Osteocyte (in vitro differentiated cells): ENCODE measurements around the gene HES2. TPM values are rescaled to one million over a fixed set of nuclear protein-coding genes. Genes with fewer than 3 reads are reported as not detected.
A peak's percentile ranks its signal among the peaks of the same experiment; 100 is the strongest.

Experiments used
- DNase-seq: peaks from one replicate; pipeline ENCODE4 v3.0.0; 2021; ENCODE audit warnings: mixed read lengths; ENCODE audit not compliant: unreplicated experiment; ENCODE audit errors: extremely low spot score
- H3K27ac Mint-ChIP-seq: one replicate; pipeline ENCODE4 v1.8.0; 2021; ENCODE audit warnings: mild to moderate bottlenecking, mixed read lengths; ENCODE audit not compliant: unreplicated experiment
- H3K27me3 Mint-ChIP-seq: one replicate; pipeline ENCODE4 v1.8.0; 2021; ENCODE audit warnings: mixed read lengths; ENCODE audit not compliant: unreplicated experiment
- H3K36me3 Mint-ChIP-seq: one replicate; pipeline ENCODE4 v1.8.0; 2021; ENCODE audit warnings: mixed read lengths; ENCODE audit not compliant: unreplicated experiment
- H3K4me1 Mint-ChIP-seq: one replicate; pipeline ENCODE4 v1.8.0; 2021; ENCODE audit warnings: mixed read lengths; ENCODE audit not compliant: unreplicated experiment
- H3K4me3 Mint-ChIP-seq: one replicate; pipeline ENCODE4 v1.8.0; 2021; ENCODE audit warnings: mild to moderate bottlenecking, moderate library complexity, mixed read lengths; ENCODE audit not compliant: unreplicated experiment
- H3K9me3 Mint-ChIP-seq: one replicate; pipeline ENCODE4 v1.8.0; 2021; ENCODE audit warnings: mixed read lengths; ENCODE audit not compliant: unreplicated experiment
- total RNA-seq: library from RNA; stranded (reverse); gene quantifications from 2 replicates; pipeline ENCODE4 v1.2.1, GENCODE V29; 2021
- TF ChIP-seq, protein P1 (sequence below): fragments of 200-600 bp; sonication (generic); IDR thresholded peaks from 2 replicates; pipeline ENCODE4 v1.5.0; 2021; ENCODE audit warnings: antibody characterized with exemption, mild to moderate bottlenecking, moderate library complexity

Gene HES2
- total RNA-seq, 1 donor from 2014 or later = not detected

DNA sequence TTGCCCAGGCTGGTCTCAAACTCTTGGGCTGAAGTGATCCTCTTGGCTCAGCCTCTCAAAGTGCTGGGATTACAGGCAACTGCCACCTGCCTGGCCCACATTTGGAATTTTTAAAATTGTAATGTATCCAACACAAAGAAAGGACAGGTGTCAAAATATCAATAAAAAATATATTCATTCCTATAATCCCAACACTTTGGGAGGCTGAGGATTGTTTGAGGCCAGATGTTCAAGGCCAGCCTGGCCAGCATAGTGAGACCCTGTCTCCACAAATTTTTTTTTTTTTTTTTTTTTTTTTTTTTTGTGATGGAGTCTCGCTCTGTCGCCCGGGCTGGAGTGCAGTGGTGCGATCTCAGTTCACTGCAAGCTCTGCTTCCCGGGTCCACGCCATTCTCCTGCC, 10.0 kb downstream of the HES2 start:
- Mint-ChIP-seq H3K4me3 (no peak overlapping the region), H3K27me3 (peaks cover 54% of the 10 kb centered on the region), H3K4me1 (peaks cover 8% of the 10 kb centered on the region), H3K9me3 (no peaks in the 10 kb centered on the region), H3K36me3 (no peaks in the 10 kb centered on the region), H3K27ac (no peak overlapping the region)
- no peak for DNase-seq
- TF ChIP-seq, protein P1, sequence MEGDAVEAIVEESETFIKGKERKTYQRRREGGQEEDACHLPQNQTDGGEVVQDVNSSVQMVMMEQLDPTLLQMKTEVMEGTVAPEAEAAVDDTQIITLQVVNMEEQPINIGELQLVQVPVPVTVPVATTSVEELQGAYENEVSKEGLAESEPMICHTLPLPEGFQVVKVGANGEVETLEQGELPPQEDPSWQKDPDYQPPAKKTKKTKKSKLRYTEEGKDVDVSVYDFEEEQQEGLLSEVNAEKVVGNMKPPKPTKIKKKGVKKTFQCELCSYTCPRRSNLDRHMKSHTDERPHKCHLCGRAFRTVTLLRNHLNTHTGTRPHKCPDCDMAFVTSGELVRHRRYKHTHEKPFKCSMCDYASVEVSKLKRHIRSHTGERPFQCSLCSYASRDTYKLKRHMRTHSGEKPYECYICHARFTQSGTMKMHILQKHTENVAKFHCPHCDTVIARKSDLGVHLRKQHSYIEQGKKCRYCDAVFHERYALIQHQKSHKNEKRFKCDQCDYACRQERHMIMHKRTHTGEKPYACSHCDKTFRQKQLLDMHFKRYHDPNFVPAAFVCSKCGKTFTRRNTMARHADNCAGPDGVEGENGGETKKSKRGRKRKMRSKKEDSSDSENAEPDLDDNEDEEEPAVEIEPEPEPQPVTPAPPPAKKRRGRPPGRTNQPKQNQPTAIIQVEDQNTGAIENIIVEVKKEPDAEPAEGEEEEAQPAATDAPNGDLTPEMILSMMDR = no peak

DNA sequence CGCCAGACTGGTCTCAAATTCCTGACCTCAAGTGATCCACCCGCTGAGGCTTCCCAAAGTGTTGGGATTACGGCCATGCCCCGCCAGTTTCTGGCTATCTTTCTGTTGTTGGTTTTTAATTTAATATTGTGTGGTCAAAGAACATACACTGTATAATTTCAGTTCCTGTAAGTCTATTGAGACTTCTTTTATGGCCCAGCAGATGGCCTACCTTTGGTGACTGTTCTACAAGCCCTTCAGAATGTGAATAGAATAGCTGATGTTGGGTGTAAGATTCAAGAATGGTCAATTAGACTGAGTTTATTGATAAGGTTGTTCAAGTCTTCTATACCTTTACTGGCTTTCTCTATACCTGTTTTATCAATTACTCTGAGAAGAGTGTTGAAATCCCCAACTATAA, 10.7 kb downstream of the HES2 start:
- Mint-ChIP-seq H3K4me1 (peaks cover 3% of the 10 kb centered on the region), H3K9me3 (no peaks in the 10 kb centered on the region), H3K4me3 (no peak overlapping the region), H3K36me3 (no peaks in the 10 kb centered on the region), H3K27me3 (peaks cover 48% of the 10 kb centered on the region), H3K27ac (no peak overlapping the region)
- TF ChIP-seq, protein P1 = peak; percentile 5
- no peak for DNase-seq

DNA sequence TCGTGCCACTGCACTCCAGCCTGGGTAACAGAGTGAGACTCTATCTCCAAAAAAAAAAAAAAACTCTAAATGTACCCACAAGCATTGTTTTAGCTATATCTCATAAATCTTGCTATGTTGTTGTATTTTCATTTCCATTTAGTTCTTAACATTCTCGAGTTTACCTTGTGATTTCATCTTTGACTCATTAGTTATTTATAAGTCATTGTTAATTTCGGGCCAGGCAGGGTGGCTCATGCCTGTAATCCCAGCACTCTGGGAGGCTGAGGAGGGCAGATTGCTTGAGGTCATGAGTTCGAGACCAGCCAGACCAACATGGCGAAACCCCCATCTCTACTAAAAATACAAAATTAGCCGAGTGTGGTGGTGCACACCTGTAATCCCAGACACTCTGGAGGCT, 11.7 kb downstream of the HES2 start:
- H3K36me3 Mint-ChIP-seq = no peaks in the 10 kb centered on the region
- H3K27ac Mint-ChIP-seq = no peak overlapping the region
- TF ChIP-seq, protein P1 = no peak
- no peak for DNase-seq
- peaks cover 47% of the 10 kb centered on the region for H3K27me3 Mint-ChIP-seq
- peaks cover 3% of the 10 kb centered on the region for H3K4me1 Mint-ChIP-seq
- no peaks in the 10 kb centered on the region for H3K9me3 Mint-ChIP-seq
- no peak overlapping the region for H3K4me3 Mint-ChIP-seq

GRCh38 chr1:6401673-6402072, 18.0 kb downstream of the HES2 start:
- H3K4me3 Mint-ChIP-seq = no peak overlapping the region
- H3K27ac Mint-ChIP-seq = no peak overlapping the region
- H3K9me3 Mint-ChIP-seq = no peaks in the 10 kb centered on the region
- H3K4me1 Mint-ChIP-seq = peaks cover 3% of the 10 kb centered on the region
- TF ChIP-seq, protein P1 = no peak
- no peak for DNase-seq
- H3K36me3 Mint-ChIP-seq = no peaks in the 10 kb centered on the region
- H3K27me3 Mint-ChIP-seq = peaks cover 20% of the 10 kb centered on the region

GRCh38 chr1:6399294-6399693, 20.4 kb downstream of the HES2 start:
- DNase-seq = no peak
- Mint-ChIP-seq H3K27ac (no peak overlapping the region), H3K36me3 (no peaks in the 10 kb centered on the region), H3K9me3 (no peaks in the 10 kb centered on the region), H3K27me3 (peaks cover 5% of the 10 kb centered on the region), H3K4me1 (peaks cover under 1% of the 10 kb centered on the region), H3K4me3 (no peak overlapping the region)
- TF ChIP-seq, protein P1 = no peak
